Neural progenitor cell (in vitro differentiated cells): Measurements from ENCODE around the gene TBCD. TPM values are rescaled to one million over a fixed set of nuclear protein-coding genes. Genes with fewer than 3 reads are reported as not detected.

Source experiments
- DNase-seq: peaks from one replicate; pipeline ENCODE4 v3.0.0-alpha.2; 2016; ENCODE audit warnings: low spot score
- H2AFZ ChIP-seq: fragments of 200-600 bp; sonication (generic); replicated peaks from 2 replicates; pipeline ENCODE4 v1.6.1; 2016; ENCODE audit warnings: antibody characterized with exemption
- H3F3A ChIP-seq: fragments of 200-600 bp; sonication (generic); 2 replicates; pipeline ENCODE4 v1.6.1; 2016; ENCODE audit warnings: antibody characterized with exemption, low read depth
- H3K27ac ChIP-seq: fragments of 200-600 bp; sonication (generic); 2 replicates; pipeline ENCODE4 v1.5.1; 2016; ENCODE audit warnings: mild to moderate bottlenecking
- H3K27me3 ChIP-seq: fragments of 200-600 bp; sonication (generic); 2 replicates; pipeline ENCODE4 v1.6.1; 2016; ENCODE audit warnings: mild to moderate bottlenecking, moderate library complexity
- H3K36me3 ChIP-seq: fragments of 200-600 bp; sonication (generic); 2 replicates; pipeline ENCODE4 v1.5.1; 2016
- H3K4me1 ChIP-seq: fragments of 200-600 bp; sonication (generic); 2 replicates; pipeline ENCODE4 v1.6.1; 2016; ENCODE audit warnings: mixed run types
- H3K4me2 ChIP-seq: fragments of 200-600 bp; sonication (generic); 2 replicates; pipeline ENCODE4 v1.6.1; 2016
- H3K4me3 ChIP-seq: fragments of 200-600 bp; sonication (generic); 2 replicates; pipeline ENCODE4 v1.5.1; 2016
- H3K79me2 ChIP-seq: fragments of 200-600 bp; sonication (generic); 2 replicates; pipeline ENCODE4 v1.6.1; 2016; ENCODE audit warnings: low read depth
- H3K9ac ChIP-seq: fragments of 200-600 bp; sonication (generic); 2 replicates; pipeline ENCODE4 v1.6.1; 2016
- H3K9me3 ChIP-seq: fragments of 200-600 bp; sonication (generic); 2 replicates; pipeline ENCODE4 v1.5.1; 2016; ENCODE audit warnings: low read depth
- H4K20me1 ChIP-seq: fragments of 200-600 bp; sonication (generic); 2 replicates; pipeline ENCODE4 v1.6.1; 2016; ENCODE audit warnings: low read depth
- H3K27ac Mint-ChIP-seq: 3 replicates; pipeline ENCODE4 v1.8.0; 2021; ENCODE audit warnings: mixed read lengths
- H3K27me3 Mint-ChIP-seq: 2 replicates; pipeline ENCODE4 v1.8.0; 2022; ENCODE audit warnings: low read depth, mild to moderate bottlenecking, inconsistent platforms, moderate library complexity, mixed read lengths; ENCODE audit not compliant: insufficient read depth
- H3K36me3 Mint-ChIP-seq: 3 replicates; pipeline ENCODE4 v1.8.0; 2021; ENCODE audit warnings: mixed read lengths
- H3K4me1 Mint-ChIP-seq: 3 replicates; pipeline ENCODE4 v1.8.0; 2021; ENCODE audit warnings: mixed read lengths
- H3K4me3 Mint-ChIP-seq: 3 replicates; pipeline ENCODE4 v1.8.0; 2021; ENCODE audit warnings: mild to moderate bottlenecking, moderate library complexity, mixed read lengths
- H3K9me3 Mint-ChIP-seq: 3 replicates; pipeline ENCODE4 v1.8.0; 2020; ENCODE audit warnings: mixed read lengths
- CTCF ChIP-seq: fragments of 200-600 bp; sonication (generic); IDR thresholded peaks from 2 replicates; pipeline ENCODE4 v1.5.1; 2017; ENCODE audit warnings: antibody characterized with exemption, mild to moderate bottlenecking
- EZH2 ChIP-seq: fragments of 200-600 bp; sonication (generic); IDR thresholded peaks from 2 replicates; pipeline ENCODE4 v1.6.1; 2017; ENCODE audit warnings: antibody characterized with exemption, mild to moderate bottlenecking, moderate library complexity
- EZH2phosphoT487 ChIP-seq: fragments of 200-600 bp; sonication (generic); IDR thresholded peaks from 2 replicates; pipeline ENCODE4 v1.6.1; 2017; ENCODE audit warnings: antibody characterized with exemption
- total RNA-seq: library from RNA; depleted of rRNA; stranded (reverse); fragments of >200 nt; gene quantifications from 2 replicates; pipeline ENCODE4 v1.2.3, GENCODE V29; 2015; ENCODE audit warnings: low replicate concordance

Gene TBCD
- total RNA-seq, 1 donor from 2014 or later = 76.4 TPM

GRCh38 chr17:82920150-82920549, 168.3 kb downstream of the TBCD start:
- TF ChIP-seq EZH2phosphoT487 = no peak
- no peak for TF ChIP-seq CTCF
- TF ChIP-seq EZH2 = no peak
- H3K9me3 ChIP-seq = no peaks in the 10 kb centered on the region
- H3K27ac ChIP-seq = no peak overlapping the region
- H3F3A ChIP-seq = no peaks in the 10 kb centered on the region
- no peaks in the 10 kb centered on the region for H3K79me2 ChIP-seq
- no peak for DNase-seq
- H3K27me3 ChIP-seq = no peaks in the 10 kb centered on the region
- no peaks in the 10 kb centered on the region for H3K27me3 Mint-ChIP-seq
- H3K4me2 ChIP-seq = no peak overlapping the region
- no peaks in the 10 kb centered on the region for H3K4me1 ChIP-seq
- H3K27ac Mint-ChIP-seq = no peak overlapping the region
- H2AFZ ChIP-seq = no peak overlapping the region
- H3K4me1 Mint-ChIP-seq = peaks cover 3% of the 10 kb centered on the region
- H3K36me3 Mint-ChIP-seq = peaks cover 19% of the 10 kb centered on the region
- H3K36me3 ChIP-seq = no peaks in the 10 kb centered on the region
- H3K9me3 Mint-ChIP-seq = no peaks in the 10 kb centered on the region
- no peak overlapping the region for H3K9ac ChIP-seq
- H3K4me3 Mint-ChIP-seq = no peak overlapping the region
- no peak overlapping the region for H3K4me3 ChIP-seq
- no peaks in the 10 kb centered on the region for H4K20me1 ChIP-seq

- H3K27ac ChIP-seq = no peak overlapping the region
- no peaks in the 10 kb centered on the region for H3K27me3 Mint-ChIP-seq
- H3K27ac Mint-ChIP-seq = no peak overlapping the region
- peaks cover 15% of the 10 kb centered on the region for H3K36me3 Mint-ChIP-seq
- no peaks in the 10 kb centered on the region for H3K9me3 ChIP-seq
- no peak for TF ChIP-seq EZH2
- no peak for TF ChIP-seq EZH2phosphoT487
- no peak for TF ChIP-seq CTCF
- no peaks in the 10 kb centered on the region for H3K4me1 ChIP-seq
- no peaks in the 10 kb centered on the region for H4K20me1 ChIP-seq
- H3K4me1 Mint-ChIP-seq = peaks cover 3% of the 10 kb centered on the region
- H3K27me3 ChIP-seq = no peaks in the 10 kb centered on the region
- no peak overlapping the region for H3K4me3 Mint-ChIP-seq
- no peaks in the 10 kb centered on the region for H3K36me3 ChIP-seq
- H3K4me2 ChIP-seq = no peak overlapping the region
- no peak overlapping the region for H2AFZ ChIP-seq
- H3K9me3 Mint-ChIP-seq = no peaks in the 10 kb centered on the region
- H3K79me2 ChIP-seq = no peaks in the 10 kb centered on the region
- no peak overlapping the region for H3K4me3 ChIP-seq
- H3K9ac ChIP-seq = no peak overlapping the region
- no peak for DNase-seq
- no peaks in the 10 kb centered on the region for H3F3A ChIP-seq
Observed at GRCh38 chr17:82920715-82921114, 168.8 kb downstream of the TBCD start.

- Histone ChIP-seq H4K20me1 (no peaks in the 10 kb centered on the region), H3K27ac (no peak overlapping the region), H3F3A (no peaks in the 10 kb centered on the region), H3K4me2 (no peak overlapping the region), H3K9me3 (no peaks in the 10 kb centered on the region), H3K27me3 (no peaks in the 10 kb centered on the region), H2AFZ (no peak overlapping the region), H3K36me3 (no peaks in the 10 kb centered on the region), H3K4me3 (no peak overlapping the region), H3K4me1 (no peaks in the 10 kb centered on the region), H3K9ac (no peak overlapping the region), H3K79me2 (no peaks in the 10 kb centered on the region)
- Mint-ChIP-seq H3K4me3 (no peak overlapping the region), H3K27me3 (no peaks in the 10 kb centered on the region), H3K27ac (no peak overlapping the region), H3K36me3 (peaks cover 13% of the 10 kb centered on the region), H3K9me3 (no peaks in the 10 kb centered on the region), H3K4me1 (no peaks in the 10 kb centered on the region)
- no peak for DNase-seq
- TF ChIP-seq EZH2phosphoT487 = no peak
- TF ChIP-seq EZH2 = no peak
- no peak for TF ChIP-seq CTCF
Observed at GRCh38 chr17:82921426-82921825, 169.6 kb downstream of the TBCD start.

GRCh38 chr17:82922646-82923045, 170.8 kb downstream of the TBCD start:
- Mint-ChIP-seq H3K4me3 (no peak overlapping the region), H3K27me3 (no peaks in the 10 kb centered on the region), H3K9me3 (no peaks in the 10 kb centered on the region), H3K4me1 (no peaks in the 10 kb centered on the region), H3K36me3 (peaks cover 17% of the 10 kb centered on the region), H3K27ac (no peak overlapping the region)
- Histone ChIP-seq H3K79me2 (no peaks in the 10 kb centered on the region), H3K27me3 (no peaks in the 10 kb centered on the region), H3F3A (no peaks in the 10 kb centered on the region), H3K4me1 (no peaks in the 10 kb centered on the region), H3K4me3 (no peak overlapping the region), H4K20me1 (no peaks in the 10 kb centered on the region), H3K9me3 (no peaks in the 10 kb centered on the region), H3K9ac (no peak overlapping the region), H3K27ac (no peak overlapping the region), H3K4me2 (no peak overlapping the region), H3K36me3 (no peaks in the 10 kb centered on the region), H2AFZ (no peak overlapping the region)
- TF ChIP-seq CTCF = no peak
- TF ChIP-seq EZH2 = no peak
- no peak for TF ChIP-seq EZH2phosphoT487
- DNase-seq = no peak
